ENCODE measurements around the gene DLG1. TPM values are rescaled to one million over a fixed set of nuclear protein-coding genes. Genes with fewer than 3 reads are reported as not detected.

The DLG1 gene
- total RNA-seq (2021; ENCODE audit: unreplicated experiment) = 90.2 TPM
- polyA plus RNA-seq (2012; ENCODE audit: insufficient read length) = 41.1 TPM
- percentile 95 among the genes with signal in this experiment for Bru-seq, nascent RNA
- BruChase-seq, experiment 1, labeled RNA remaining after a 2-hour chase = percentile 89 among the genes with signal in this experiment
- percentile 85 among the genes with signal in this experiment for BruChase-seq, experiment 2, labeled RNA remaining after a 6-hour chase
- long read RNA-seq, full-length matches to known transcripts = 2 of 89 reads
- long read RNA-seq, partial matches to known transcripts = 15 of 89 reads
- long read RNA-seq, other reads (novel, unspliced or antisense) = 72 of 89 reads

GRCh38 chr3:197298341-197298944 lies at the start of gene DLG1:
TSS of gene DLG1 (minus strand) at chr3:197298612. CDS start at chr3:197297204, 1,408 bp downstream.
- TF ChIP-seq SIN3A (IDR thresholded peaks at IDR 0.05; ENCODE audit: borderline replicate concordance, insufficient read depth, low read depth, low read length) (peak; percentile 73; the same call in 1 of the 2 replicates), TCF7L2 (IDR thresholded peaks at IDR 0.05; ENCODE audit: low read depth, low read length) (no peak), CTCF (IDR thresholded peaks at IDR 0.05) (no peak), POLR2AphosphoS5 (IDR thresholded peaks at IDR 0.05; ENCODE audit: low read depth, low read length) (peak; percentile 77), REST (IDR thresholded peaks at IDR 0.05; ENCODE audit: insufficient read depth in 1 of 2, low read depth in 2 of 2, low read length in 1 of 2) (no peak)
- peak; percentile 91 for ATAC-seq
- H3K36me3 ChIP-seq (ENCODE audit: control insufficient read depth, insufficient read depth, low read length) = peaks cover 28% of the 10 kb centered on the region
- H3K9me3 ChIP-seq (ENCODE audit: control insufficient read depth, insufficient read depth, low read depth, low read length) = no peaks in the 10 kb centered on the region
- in situ Hi-C loops (cut with HindIII; ENCODE audit: low pct_unique_long_range_greater_than_20kb, low sequenced_read_pairs) (no loop called here), intact Hi-C loops (cut with micrococcal nuclease; ENCODE audit: unreplicated experiment) (loop anchor here (10.0 kb wide), 1 partner anchor 156 kb away; no protein-coding TSS in a partner anchor)
- no TSS peak for BruUV-seq (replicated peaks)
- ChIA-PET POLR2A (interaction anchor here (0.6 to 0.7 kb wide), 2 partner anchors 42 to 372 kb away, joined by 3 to 6 read pairs; no protein-coding TSS in a partner anchor), CTCF (interaction anchor here (0.6 to 1.0 kb wide), 2 partner anchors 156 to 305 kb away, joined by 3 to 7 read pairs; no protein-coding TSS in a partner anchor)
- H3K4me3 ChIP-seq (ENCODE audit: low read depth in 2 of 2, low read length in 2 of 2) = peak within 1 kb of the TSS; percentile 67 to 90
- no peaks in the 10 kb centered on the region for H3K27me3 ChIP-seq (ENCODE audit: control insufficient read depth, insufficient read depth, low read length)
- peak within 1 kb of the TSS; percentile 87 for H3K27ac ChIP-seq (ENCODE audit: low read length)
- peaks cover 20% of the 10 kb centered on the region for H3K4me1 ChIP-seq (ENCODE audit: control insufficient read depth, insufficient read depth, low read length)
- peak; percentile 83 for DNase-seq (ENCODE audit: low read depth, low spot score)

GRCh38 chr3:197348014-197348413 lies 49.6 kb upstream of the DLG1 start:
- no peak overlapping the region for H3K27ac ChIP-seq (ENCODE audit: low read length)
- in situ Hi-C loops (cut with HindIII; ENCODE audit: low pct_unique_long_range_greater_than_20kb, low sequenced_read_pairs) (no loop called here), intact Hi-C loops (cut with micrococcal nuclease; ENCODE audit: unreplicated experiment) (no loop called here)
- H3K4me3 ChIP-seq (ENCODE audit: low read depth in 2 of 2, low read length in 2 of 2) = no peak overlapping the region
- no peak for ATAC-seq
- H3K9me3 ChIP-seq (ENCODE audit: control insufficient read depth, insufficient read depth, low read depth, low read length) = no peaks in the 10 kb centered on the region
- no peak for DNase-seq (ENCODE audit: low read depth, low spot score)
- TF ChIP-seq REST (IDR thresholded peaks at IDR 0.05; ENCODE audit: insufficient read depth in 1 of 2, low read depth in 2 of 2, low read length in 1 of 2) = no peak
- no peak for TF ChIP-seq CTCF (IDR thresholded peaks at IDR 0.05)
- no peak for TF ChIP-seq TCF7L2 (IDR thresholded peaks at IDR 0.05; ENCODE audit: low read depth, low read length)
- no peak for TF ChIP-seq POLR2AphosphoS5 (IDR thresholded peaks at IDR 0.05; ENCODE audit: low read depth, low read length)
- TF ChIP-seq SIN3A (IDR thresholded peaks at IDR 0.05; ENCODE audit: borderline replicate concordance, insufficient read depth, low read depth, low read length) = no peak
- CTCF ChIA-PET = no interaction called here
- POLR2A ChIA-PET = no interaction called here
- H3K27me3 ChIP-seq (ENCODE audit: control insufficient read depth, insufficient read depth, low read length) = no peaks in the 10 kb centered on the region
- H3K36me3 ChIP-seq (ENCODE audit: control insufficient read depth, insufficient read depth, low read length) = no peaks in the 10 kb centered on the region
- no peaks in the 10 kb centered on the region for H3K4me1 ChIP-seq (ENCODE audit: control insufficient read depth, insufficient read depth, low read length)
- BruUV-seq (replicated peaks) = no TSS peak
